H1 (cell line): Measurements from ENCODE around the gene LHFPL6. TPM values are rescaled to one million over a fixed set of nuclear protein-coding genes. Genes with fewer than 3 reads are reported as not detected.

Experiments
- CTCF ChIA-PET: fragments of 300-600 bp; sonication (Branson Sonifier 250); formaldehyde crosslinking; loops from one replicate; lab custom pipeline; 2021; ENCODE audit not compliant: partially characterized antibody; lab: Charles Lee
- POLR2A ChIA-PET: fragments of 300-600 bp; sonication (Branson Sonifier 250); formaldehyde crosslinking; loops from one replicate; lab custom pipeline; 2021; ENCODE audit warnings: inconsistent platforms; ENCODE audit not compliant: partially characterized antibody; lab: Charles Lee
- DNase-seq, 2 experiments: peaks; one replicate each; pipeline versions ENCODE4 v3.0.0 to v3.0.0-alpha.2; 2010 to 2022; ENCODE audit warnings: low spot score in 2 of 2, low read depth in 1 of 2, mixed read lengths in 1 of 2
- FAIRE-seq: peaks from 2 replicates; lab custom pipeline; 2011; peaks lifted over from hg19 to GRCh38; lab: Jason Lieb, UNC
- H2AFZ ChIP-seq: 2 replicates; pipeline ENCODE4 v1.8.1; 2012; ENCODE audit warnings: low read length, inconsistent platforms
- H2AK5ac ChIP-seq: 2 replicates; pipeline ENCODE4 v1.6.1; 2013; ENCODE audit warnings: low read depth, low read length
- H2BK120ac ChIP-seq: replicated peaks from 2 replicates; pipeline ENCODE3; 2013; ENCODE audit warnings: low read depth, low read length, inconsistent platforms
- H2BK12ac ChIP-seq: 2 replicates; pipeline ENCODE4 v1.6.1; 2013; ENCODE audit warnings: low read depth, low read length
- H2BK15ac ChIP-seq: 2 replicates; pipeline ENCODE4 v1.6.1; 2013; ENCODE audit warnings: low read length
- H2BK20ac ChIP-seq: 2 replicates; pipeline ENCODE4 v1.6.1; 2013; ENCODE audit warnings: low read length
- H2BK5ac ChIP-seq: 2 replicates; pipeline ENCODE4 v1.6.1; 2013; ENCODE audit warnings: low read depth, low read length
- H3K14ac ChIP-seq: 2 replicates; pipeline ENCODE4 v1.6.1; 2013; ENCODE audit warnings: inconsistent platforms; ENCODE audit not compliant: insufficient read length
- H3K18ac ChIP-seq: 2 replicates; pipeline ENCODE4 v1.6.1; 2013; ENCODE audit warnings: low read length; ENCODE audit errors: extremely low read depth
- H3K23ac ChIP-seq: 2 replicates; pipeline ENCODE4 v1.6.1; 2013; ENCODE audit warnings: inconsistent platforms; ENCODE audit not compliant: insufficient read length
- H3K23me2 ChIP-seq: 2 replicates; pipeline ENCODE4 v1.6.1; 2013; ENCODE audit warnings: low read depth, low read length
- H3K27ac ChIP-seq: 2 replicates; pipeline ENCODE4 v1.6.1; 2011; ENCODE audit warnings: low read depth, low read length, inconsistent platforms
- H3K27me3 ChIP-seq, 4 experiments: replicated peaks in 1 of 4; 1 replicate in 1 of 4; 2 replicates in 3 of 4; pipeline versions ENCODE4 v1.6.1 to v1.8.1; 2011 to 2013; ENCODE audit warnings: low read length in 3 of 4, mild to moderate bottlenecking in 3 of 4, inconsistent platforms in 2 of 4, mixed read lengths in 2 of 4, moderate library complexity in 1 of 4; ENCODE audit not compliant: control insufficient read depth in 3 of 4, insufficient read depth in 3 of 4; ENCODE audit errors: extremely low read depth in 1 of 4
- H3K36me3 ChIP-seq, 4 experiments: 2 replicates each; pipeline versions ENCODE4 v1.6.1 to v1.8.1; 2011 to 2013; ENCODE audit warnings: mild to moderate bottlenecking in 4 of 4, low read length in 3 of 4, moderate library complexity in 2 of 4, control low read depth in 1 of 4, inconsistent platforms in 1 of 4; ENCODE audit not compliant: insufficient read depth in 4 of 4, control insufficient read depth in 2 of 4
- H3K4ac ChIP-seq: replicated peaks from 2 replicates; pipeline ENCODE3; 2013; ENCODE audit warnings: low read length, low read depth, mixed read lengths, inconsistent platforms; ENCODE audit not compliant: insufficient read length
- H3K4me1 ChIP-seq, 4 experiments: replicated peaks in 1 of 4; 1 replicate in 1 of 4; 2 replicates in 3 of 4; pipeline versions ENCODE4 v1.6.1 to v1.8.1; 2011 to 2013; ENCODE audit warnings: low read length in 3 of 4, inconsistent platforms in 2 of 4, mixed read lengths in 1 of 4; ENCODE audit not compliant: insufficient read depth in 4 of 4, control insufficient read depth in 3 of 4
- H3K4me2 ChIP-seq, 2 experiments: 2 replicates each; pipeline versions ENCODE4 v1.6.1 to v1.8.1; 2011 to 2013; ENCODE audit warnings: low read depth in 2 of 2, low read length in 2 of 2, control low read depth in 1 of 2, inconsistent platforms in 1 of 2, mild to moderate bottlenecking in 1 of 2; ENCODE audit not compliant: insufficient read depth in 1 of 2
- H3K4me3 ChIP-seq, 4 experiments: fragments of 200-600, 300-600 bp in 1 of 4; sonication (generic), shearing (Covaris generic), sonication (Bioruptor Twin) in 1 of 4; 2 replicates each; pipeline versions ENCODE4 v1.5.1 to v1.8.1; 2011 to 2016; ENCODE audit warnings: low read length in 4 of 4, low read depth in 3 of 4, control low read depth in 2 of 4, inconsistent platforms in 2 of 4, mild to moderate bottlenecking in 2 of 4, mixed read lengths in 1 of 4, moderate library complexity in 1 of 4; ENCODE audit not compliant: insufficient read depth in 2 of 4; ENCODE audit errors: extremely low read depth in 1 of 4
- H3K56ac ChIP-seq: replicated peaks from 2 replicates; pipeline ENCODE3; 2013; ENCODE audit warnings: low read depth, mild to moderate bottlenecking, mixed read lengths, low read length, inconsistent platforms; ENCODE audit not compliant: insufficient read length
- H3K79me1 ChIP-seq: 2 replicates; pipeline ENCODE4 v1.6.1; 2013; ENCODE audit warnings: low read depth, low read length, control low read depth
- H3K79me2 ChIP-seq, 2 experiments: 2 replicates each; pipeline versions ENCODE4 v1.6.1 to v1.8.1; 2012 to 2013; ENCODE audit warnings: low read length in 2 of 2, mild to moderate bottlenecking in 2 of 2, inconsistent platforms in 1 of 2; ENCODE audit not compliant: insufficient read depth in 2 of 2, control insufficient read depth in 1 of 2
- H3K9ac ChIP-seq, 4 experiments: replicated peaks in 1 of 4; 1 replicate in 1 of 4; 2 replicates in 3 of 4; pipeline versions ENCODE4 v1.6.1 to v1.8.1; 2011 to 2013; ENCODE audit warnings: low read depth in 3 of 4, low read length in 3 of 4, control low read depth in 2 of 4, mild to moderate bottlenecking in 2 of 4, moderate library complexity in 2 of 4, inconsistent platforms in 1 of 4; ENCODE audit errors: extremely low read depth in 1 of 4
- H3K9me3 ChIP-seq, 2 experiments: 2 replicates each; pipeline versions ENCODE4 v1.6.1 to v1.8.1; 2012 to 2013; ENCODE audit warnings: mild to moderate bottlenecking in 2 of 2, moderate library complexity in 2 of 2, control low read depth in 1 of 2, inconsistent platforms in 1 of 2, low read depth in 1 of 2, low read length in 1 of 2, mixed read lengths in 1 of 2; ENCODE audit not compliant: insufficient read depth in 2 of 2
- H4K20me1 ChIP-seq, 2 experiments: replicated peaks in 1 of 2; 2 replicates each; pipeline versions ENCODE3 to v1.8.1; 2011 to 2013; ENCODE audit warnings: inconsistent platforms in 2 of 2, low read length in 2 of 2, mild to moderate bottlenecking in 1 of 2; ENCODE audit not compliant: insufficient read depth in 2 of 2, control insufficient read depth in 1 of 2
- H4K5ac ChIP-seq: 2 replicates; pipeline ENCODE4 v1.6.1; 2013; ENCODE audit warnings: low read length, low read depth, mixed read lengths, inconsistent platforms; ENCODE audit not compliant: insufficient read length
- H4K8ac ChIP-seq: 2 replicates; pipeline ENCODE4 v1.8.0; 2013; ENCODE audit warnings: mild to moderate bottlenecking, moderate library complexity, low read length, inconsistent platforms; ENCODE audit not compliant: insufficient read depth; ENCODE audit errors: extremely low read depth
- H4K91ac ChIP-seq: replicated peaks from 2 replicates; pipeline ENCODE3; 2013; ENCODE audit warnings: low read length, mixed read lengths, inconsistent platforms; ENCODE audit not compliant: insufficient read length
- CHD1 ChIP-seq: IDR thresholded peaks from 2 replicates; pipeline ENCODE4 v1.6.1; 2012; ENCODE audit warnings: low read depth, low read length, improper control_type of control experiment
- EP300 ChIP-seq, 2 experiments: IDR thresholded peaks; 1 replicate in 1 of 2; 2 replicates in 1 of 2; pipeline ENCODE4 v1.6.1; 2011 to 2012; ENCODE audit warnings: low read depth in 2 of 2, low read length in 2 of 2, mild to moderate bottlenecking in 2 of 2, borderline replicate concordance in 1 of 2, inconsistent platforms in 1 of 2, moderate library complexity in 1 of 2
- POLR2A ChIP-seq, 2 experiments: IDR thresholded peaks; 1 replicate in 1 of 2; 2 replicates in 1 of 2; pipeline ENCODE4 v1.6.1; 2011; ENCODE audit warnings: low read depth in 2 of 2, low read length in 2 of 2, mild to moderate bottlenecking in 2 of 2; ENCODE audit errors: control extremely low read depth in 1 of 2
- POLR2AphosphoS5 ChIP-seq: IDR thresholded peaks from 2 replicates; pipeline ENCODE4 v1.6.1; 2011; ENCODE audit warnings: low read depth, low read length
- RBBP5 ChIP-seq: IDR thresholded peaks from 2 replicates; pipeline ENCODE4 v1.7.1; 2012; ENCODE audit warnings: low read depth, mild to moderate bottlenecking, inconsistent platforms, low read length, moderate library complexity, borderline replicate concordance
- SIRT6 ChIP-seq: IDR thresholded peaks from one replicate; pipeline ENCODE4 v1.7.1; 2012; ENCODE audit warnings: low read length, inconsistent platforms
- TAF1 ChIP-seq: IDR thresholded peaks from 2 replicates; pipeline ENCODE4 v1.6.1; 2011; ENCODE audit warnings: mild to moderate bottlenecking, low read depth, low read length
- USF2 ChIP-seq: IDR thresholded peaks from 2 replicates; pipeline ENCODE4 v1.6.1; 2011; ENCODE audit warnings: low read length, improper control_type of control experiment
- ZNF274 ChIP-seq: IDR thresholded peaks from 2 replicates; pipeline ENCODE4 v1.7.0; 2012; ENCODE audit warnings: low read length, borderline replicate concordance; ENCODE audit errors: extremely low read depth
- WGBS, 2 experiments: shearing (Covaris generic) in 1 of 2; methylation state at CpG; one replicate each; pipeline versions ENCODE4 v1.1.6 to v1.1.7; 2013 to 2015; ENCODE audit warnings: low lambda C conversion rate in 2 of 2, mixed read lengths in 2 of 2, inconsistent platforms in 1 of 2, low coverage in 1 of 2, missing lambda C conversion rate in 1 of 2; ENCODE audit not compliant: insufficient replicate concordance in 2 of 2, insufficient coverage in 1 of 2, insufficient read length in 1 of 2; ENCODE audit errors: extremely low coverage in 1 of 2, missing lambda C conversion rate in 1 of 2; 5-methylcytosine and 5-hydroxymethylcytosine counted together
- polyA plus RNA-seq, 7 experiments: library from polyadenylated mRNA; depleted of rRNA in 3 of 7; stranded (reverse) in 5 of 7; unstranded in 2 of 7; fragments of >200 nt in 5 of 7; fragments of 200-250 nt in 2 of 7; gene quantifications; 1 replicate in 5 of 7; 2 replicates in 1 of 7; 4 replicates in 1 of 7; pipeline versions ENCODE4 v1.2.1 to v1.2.3, GENCODE V29; 2011 to 2013; ENCODE audit warnings: missing spikeins in 2 of 7, mixed read lengths in 2 of 7
- total RNA-seq: library from RNA; stranded (reverse); fragmentation: NEBNext Ultra II Directional; extraction: Animal tissue kit (Norgen Biotek cat#: 25700); gene quantifications from 2 replicates; pipeline ENCODE4 v1.2.1, GENCODE V29; 2021

Gene LHFPL6
- total and polyA plus RNA-seq, 2 of the 8 experiments (the other 6 are each of a cell fraction or from before 2014, with no cell fraction given) = 7.6 to 17.0 TPM

DNA sequence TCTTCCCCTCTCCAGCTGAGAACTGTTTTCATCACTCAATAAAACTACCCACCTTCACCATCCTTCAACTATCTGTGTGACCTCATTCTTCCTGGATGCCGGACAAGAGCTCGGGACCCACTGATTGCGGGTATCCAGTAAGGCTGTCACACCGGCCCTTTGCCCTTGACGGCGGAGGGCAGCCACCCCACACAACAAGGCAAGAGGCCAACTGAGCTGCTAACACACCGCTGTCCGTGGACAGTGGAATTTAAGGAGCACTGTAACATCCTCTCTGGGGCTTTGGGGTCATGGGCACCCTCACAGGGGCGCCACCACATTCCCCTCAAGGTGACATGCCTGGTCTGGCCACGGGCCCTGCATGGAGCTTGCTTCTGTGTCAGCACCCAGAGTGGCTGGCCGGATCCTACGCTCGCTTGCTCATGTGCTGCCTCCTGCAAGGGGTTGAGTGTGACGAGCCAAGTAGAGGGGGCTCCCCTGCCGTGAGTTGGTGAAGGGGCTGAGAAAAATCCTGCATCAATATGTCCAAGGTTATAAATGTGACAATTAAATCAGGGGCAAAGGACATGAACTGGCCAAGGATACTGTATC is 31.4 kb downstream of the LHFPL6 start:
- Histone ChIP-seq H4K5ac (no peak overlapping the region), H3K9me3 (no peaks in the 10 kb centered on the region), H2AFZ (no peak overlapping the region), H3K9ac (no peak overlapping the region), H3K56ac (no peak overlapping the region), H2BK5ac (no peak overlapping the region), H3K4me1 (peaks cover 0 to 2% (median 1%) of the 10 kb centered on the region in 4 experiments; a peak in 3 of 7 replicates), H3K23ac (no peak overlapping the region), H4K8ac (no peak overlapping the region), H3K79me1 (no peaks in the 10 kb centered on the region; the same call in 1 of the 2 replicates), H2BK12ac (no peak overlapping the region; the same call in 1 of the 2 replicates), H4K91ac (no peak overlapping the region), H4K20me1 (no peaks in the 10 kb centered on the region), H3K23me2 (no peaks in the 10 kb centered on the region; the same call in 1 of the 2 replicates), H3K4ac (no peak overlapping the region), H3K79me2 (no peaks in the 10 kb centered on the region), H2AK5ac (no peak overlapping the region), H3K18ac (no peak overlapping the region), H3K27ac (no peak overlapping the region), H3K14ac (no peak overlapping the region), H2BK20ac (no peak overlapping the region), H3K27me3 (no peaks in the 10 kb centered on the region), H2BK15ac (no peak overlapping the region; the same call in 1 of the 2 replicates), H3K4me2 (no peak overlapping the region), H3K36me3 (no peaks in the 10 kb centered on the region), H3K4me3 (no peak overlapping the region), H2BK120ac (no peak overlapping the region)
- ChIA-PET POLR2A (no interaction called here), CTCF (interaction anchor here (0.8 to 1.1 kb wide), 2 partner anchors 33 to 40 kb away, joined by 3 to 4 read pairs; no protein-coding TSS in a partner anchor)
- 88% methylated on average over 14 of the region's 15 CpGs; no CpG with 5 or more reads in 1 of the 2 experiments for WGBS, 2 experiments
- FAIRE-seq = no peak
- no peak for DNase-seq
- TF ChIP-seq TAF1 (no peak), CHD1 (no peak), ZNF274 (no peak), RBBP5 (no peak), EP300 (IDR thresholded peaks at IDR 0.05; ENCODE audit: borderline replicate concordance in 1 of 2, low read depth in 2 of 2, low read length in 2 of 2) (no peak), SIRT6 (no peak), POLR2AphosphoS5 (no peak), POLR2A (IDR thresholded peaks at IDR 0.05; ENCODE audit: control extremely low read depth in 1 of 2, low read depth in 2 of 2, low read length in 2 of 2) (no peak), USF2 (no peak)
